IMR-90 (cell line): ENCODE measurements around the gene FAM53B. TPM values are rescaled to one million over a fixed set of nuclear protein-coding genes. Genes with fewer than 3 reads are reported as not detected.

ENCODE experiments used
- ATAC-seq: fragments of 200-7000 bp; cut with Tn5 transposase; 2 replicates; pipeline ENCODE4 v1.9.1; 2020; ENCODE audit warnings: low read depth, mild to moderate bottlenecking, moderate library complexity
- BruUV-seq: library from RNA; stranded (reverse); fragments of 400-500 nt; replicated peaks from 2 replicates; lab custom pipeline; 2021; lab: Mats Ljungman, UMichigan
- CTCF ChIA-PET: fragments of 300-600 bp; formaldehyde crosslinking; extraction: SDS; loops from one replicate; lab custom pipeline; 2021; ENCODE audit warnings: antibody characterized with exemption; lab: Yijun Ruan, JAX
- POLR2A ChIA-PET: fragments of 300-600 bp; sonication (Branson Sonifier 250); formaldehyde crosslinking; loops from one replicate; lab custom pipeline; 2022; ENCODE audit warnings: antibody characterized with exemption; ENCODE audit not compliant: unreplicated experiment; lab: Charles Lee
- DNase-seq: peaks from one replicate; pipeline ENCODE4 v3.0.0; 2013
- H2AFZ ChIP-seq: replicated peaks from 2 replicates; pipeline ENCODE3; 2013; ENCODE audit warnings: low read length, mild to moderate bottlenecking; ENCODE audit not compliant: poor library complexity
- H2AK5ac ChIP-seq: 2 replicates; pipeline ENCODE4 v1.6.1; 2013; ENCODE audit warnings: low read depth, low read length, inconsistent platforms
- H2AK9ac ChIP-seq: replicated peaks from 2 replicates; pipeline ENCODE3; 2013; ENCODE audit warnings: mild to moderate bottlenecking, low read depth, low read length, moderate library complexity; ENCODE audit not compliant: poor library complexity
- H2BK120ac ChIP-seq: 2 replicates; pipeline ENCODE4 v1.6.1; 2013; ENCODE audit warnings: low read depth, low read length, inconsistent platforms
- H2BK15ac ChIP-seq: 3 replicates; pipeline ENCODE4 v1.6.1; 2013; ENCODE audit warnings: low read depth, low read length, inconsistent platforms
- H2BK20ac ChIP-seq: 2 replicates; pipeline ENCODE4 v1.6.1; 2013; ENCODE audit warnings: low read depth, mild to moderate bottlenecking, inconsistent platforms, low read length, moderate library complexity
- H2BK5ac ChIP-seq: 2 replicates; pipeline ENCODE4 v1.6.1; 2013; ENCODE audit warnings: mild to moderate bottlenecking, low read depth, low read length, inconsistent platforms; ENCODE audit not compliant: poor library complexity, severe bottlenecking
- H3K14ac ChIP-seq: replicated peaks from 2 replicates; pipeline ENCODE4 v1.6.1; 2013; ENCODE audit warnings: low read depth, low read length, inconsistent platforms
- H3K18ac ChIP-seq: 2 replicates; pipeline ENCODE4 v1.6.1; 2013; ENCODE audit warnings: low read depth, low read length, control low read depth
- H3K23ac ChIP-seq: 2 replicates; pipeline ENCODE4 v1.6.1; 2013; ENCODE audit warnings: low read depth, low read length, inconsistent platforms
- H3K27ac ChIP-seq: 2 replicates; pipeline ENCODE4 v1.5.1; 2013; ENCODE audit warnings: mild to moderate bottlenecking, control low read depth, low read length; ENCODE audit not compliant: insufficient read depth
- H3K27me3 ChIP-seq: 2 replicates; pipeline ENCODE4 v1.6.1; 2013; ENCODE audit warnings: low read length; ENCODE audit not compliant: control insufficient read depth, insufficient read depth
- H3K36me3 ChIP-seq: 2 replicates; pipeline ENCODE4 v1.6.1; 2013; ENCODE audit warnings: low read length, mixed read lengths; ENCODE audit not compliant: control insufficient read depth, insufficient read depth
- H3K4ac ChIP-seq: 2 replicates; pipeline ENCODE4 v1.6.1; 2013; ENCODE audit warnings: low read depth, low read length, inconsistent platforms
- H3K4me1 ChIP-seq: 2 replicates; pipeline ENCODE4 v1.6.1; 2013; ENCODE audit warnings: low read length, mixed read lengths; ENCODE audit not compliant: control insufficient read depth, insufficient read depth
- H3K4me2 ChIP-seq: 2 replicates; pipeline ENCODE4 v1.6.1; 2013; ENCODE audit warnings: low read depth, mild to moderate bottlenecking, control low read depth, low read length, moderate library complexity
- H3K4me3 ChIP-seq: 2 replicates; pipeline ENCODE4 v1.5.1; 2013; ENCODE audit warnings: low read depth, mild to moderate bottlenecking, control low read depth, low read length, moderate library complexity; ENCODE audit not compliant: insufficient read depth
- H3K56ac ChIP-seq: 2 replicates; pipeline ENCODE4 v1.6.1; 2013; ENCODE audit warnings: low read length, inconsistent platforms; ENCODE audit not compliant: insufficient read depth; ENCODE audit errors: extremely low read depth
- H3K79me1 ChIP-seq, 2 experiments: 2 replicates each; pipeline ENCODE4 v1.6.1; 2013; ENCODE audit warnings: low read length in 2 of 2, inconsistent platforms in 1 of 2, low read depth in 1 of 2
- H3K9ac ChIP-seq: 2 replicates; pipeline ENCODE4 v1.6.1; 2013; ENCODE audit warnings: low read depth, low read length, control low read depth
- H3K9me1 ChIP-seq: 2 replicates; pipeline ENCODE4 v1.6.1; 2013; ENCODE audit warnings: low read length, inconsistent platforms; ENCODE audit not compliant: insufficient read depth
- H3K9me3 ChIP-seq: 2 replicates; pipeline ENCODE4 v1.6.1; 2013; ENCODE audit warnings: low read length; ENCODE audit not compliant: control insufficient read depth, insufficient read depth
- H4K20me1 ChIP-seq: 2 replicates; pipeline ENCODE4 v1.6.1; 2013; ENCODE audit warnings: low read length, inconsistent platforms; ENCODE audit not compliant: insufficient read depth
- H4K5ac ChIP-seq: 2 replicates; pipeline ENCODE4 v1.6.1; 2013; ENCODE audit warnings: mild to moderate bottlenecking, low read depth, low read length, control low read depth
- H4K8ac ChIP-seq, 2 experiments: 2 replicates each; pipeline ENCODE4 v1.6.1; 2013; ENCODE audit warnings: low read depth in 2 of 2, low read length in 2 of 2, control low read depth in 1 of 2, inconsistent platforms in 1 of 2
- H4K91ac ChIP-seq: 2 replicates; pipeline ENCODE4 v1.6.1; 2013; ENCODE audit warnings: low read depth, low read length, inconsistent platforms; ENCODE audit not compliant: insufficient read depth
- BHLHE40 ChIP-seq: fragments of 150-350 bp; IDR thresholded peaks from 2 replicates; pipeline ENCODE4 v1.6.1; 2016; ENCODE audit warnings: mild to moderate bottlenecking, low read depth, low read length
- CEBPB ChIP-seq: IDR thresholded peaks from 2 replicates; pipeline ENCODE4 v1.6.1; 2012; ENCODE audit warnings: low read depth, low read length, improper control_type of control experiment
- CTCF ChIP-seq: conservative IDR thresholded peaks from 2 replicates; pipeline ENCODE4 v1.5.1; 2012; ENCODE audit warnings: mild to moderate bottlenecking, low read depth, low read length, improper control_type of control experiment
- ELK1 ChIP-seq: fragments of 150-350 bp; IDR thresholded peaks from 2 replicates; pipeline ENCODE4 v1.6.1; 2016; ENCODE audit warnings: low read depth, mild to moderate bottlenecking, low read length, moderate library complexity, borderline replicate concordance
- FOS ChIP-seq: fragments of 150-350 bp; IDR thresholded peaks from 2 replicates; pipeline ENCODE4 v1.6.1; 2016; ENCODE audit warnings: low read depth, low read length
- MAFK ChIP-seq: IDR thresholded peaks from 2 replicates; pipeline ENCODE4 v1.6.1; 2012; ENCODE audit warnings: low read depth, low read length, improper control_type of control experiment
- MXI1 ChIP-seq: IDR thresholded peaks from 2 replicates; pipeline ENCODE4 v1.6.1; 2012; ENCODE audit warnings: low read depth, mild to moderate bottlenecking, low read length, moderate library complexity, borderline replicate concordance
- NFE2L2 ChIP-seq: fragments of 150-350 bp; IDR thresholded peaks from 2 replicates; pipeline ENCODE4 v1.6.1; 2016; ENCODE audit warnings: low read depth, mild to moderate bottlenecking, low read length
- POLR2A ChIP-seq: IDR thresholded peaks from 2 replicates; pipeline ENCODE4 v1.6.1; 2012; ENCODE audit warnings: mild to moderate bottlenecking, low read depth, low read length
- RAD21 ChIP-seq: IDR thresholded peaks from 2 replicates; pipeline ENCODE4 v1.6.1; 2012; ENCODE audit warnings: low read length, improper control_type of control experiment
- RCOR1 ChIP-seq: IDR thresholded peaks from 2 replicates; pipeline ENCODE4 v1.6.1; 2012; ENCODE audit warnings: mild to moderate bottlenecking, low read length, improper control_type of control experiment; ENCODE audit not compliant: insufficient replicate concordance
- SMC3 ChIP-seq: fragments of 150-350 bp; IDR thresholded peaks from 2 replicates; pipeline ENCODE4 v1.6.1; 2016; ENCODE audit warnings: low read depth, mild to moderate bottlenecking, antibody characterized with exemption, low read length, moderate library complexity
- USF2 ChIP-seq: fragments of 150-350 bp; IDR thresholded peaks from 2 replicates; pipeline ENCODE4 v1.6.1; 2017; ENCODE audit warnings: mild to moderate bottlenecking, antibody characterized with exemption, low read length, low read depth
- WGBS, 2 experiments: methylation state at CpG; one replicate each; pipeline versions ENCODE4 v1.1.5 to v1.1.7; 2013; ENCODE audit warnings: missing lambda C conversion rate in 2 of 2; ENCODE audit not compliant: insufficient read length in 1 of 2; ENCODE audit errors: extremely low coverage in 2 of 2; 5-methylcytosine and 5-hydroxymethylcytosine counted together
- dilution Hi-C: fragments of 300-500 bp; cut with HindIII; formaldehyde crosslinking; loops from one replicate; pipeline ENCODE4 v1.14.3; 2018; ENCODE audit warnings: low sequenced_read_pairs; ENCODE audit not compliant: unreplicated experiment
- in situ Hi-C: fragments of 300-500 bp; cut with MboI; formaldehyde crosslinking; loops from 3 replicates; pipeline ENCODE4 v1.14.3; 2019; ENCODE audit warnings: low sequenced_read_pairs, inconsistent platforms, mixed read lengths
- intact Hi-C: fragments of 100-400 bp; cut with micrococcal nuclease; formaldehyde crosslinking; loops from 2 replicates; pipeline ENCODE4 v1.10.0; 2022
- polyA plus RNA-seq, 3 experiments: library from polyadenylated mRNA; depleted of rRNA; stranded (reverse); fragments of >200 nt; gene quantifications; 2 replicates each; pipeline ENCODE4 v1.2.3, GENCODE V29; 2012; ENCODE audit warnings: low replicate concordance in 1 of 3
- total RNA-seq: library from RNA; depleted of rRNA; stranded (reverse); fragments of >200 nt; gene quantifications from 2 replicates; pipeline ENCODE4 v1.2.3, GENCODE V29; 2012

FAM53B gene
- total and polyA plus RNA-seq, 2 of the 4 experiments (the other 2 are of a cell fraction): 3.8 to 5.7 TPM

- TF ChIP-seq CEBPB: no peak
Observed at GRCh38 chr10:124612611-124613498, 131.3 kb downstream of the FAM53B start (continued).

- ATAC-seq (no peak), DNase-seq (no peak)
- H3K4me2 ChIP-seq: no peak overlapping the region
- H2AFZ ChIP-seq: no peak overlapping the region
- H2BK20ac ChIP-seq: no peak overlapping the region
- no peak overlapping the region for H3K4ac ChIP-seq
- no peak overlapping the region for H3K14ac ChIP-seq
- no peak overlapping the region for H2AK5ac ChIP-seq
- no peak overlapping the region for H2BK5ac ChIP-seq
- H3K27me3 ChIP-seq: no peaks in the 10 kb centered on the region
- H3K4me3 ChIP-seq: no peak overlapping the region
- no peak overlapping the region for H2BK15ac ChIP-seq
- no peaks in the 10 kb centered on the region; the same call in 1 of the 2 replicates for H4K20me1 ChIP-seq
- no TSS peak for BruUV-seq
- CTCF ChIA-PET: no interaction called here
- no peak overlapping the region for H3K9ac ChIP-seq
- no peaks in the 10 kb centered on the region for H3K4me1 ChIP-seq
- no peak overlapping the region for H2AK9ac ChIP-seq
- in situ Hi-C loops: no loop called here
- no peak for TF ChIP-seq SMC3
- no peak for TF ChIP-seq CTCF
- TF ChIP-seq ELK1: no peak
- no peak for TF ChIP-seq RAD21
- TF ChIP-seq MAFK: no peak
- no peak for TF ChIP-seq USF2
- no peak for TF ChIP-seq MXI1
- TF ChIP-seq BHLHE40: no peak
- no peak for TF ChIP-seq CEBPB
- no peak for TF ChIP-seq FOS
- TF ChIP-seq POLR2A: no peak
- no peak for TF ChIP-seq RCOR1
- no peak for TF ChIP-seq NFE2L2
- WGBS, 2 experiments: 71% methylated on average over 4 of the region's 11 CpGs; no CpG with 5 or more reads in 1 of the 2 experiments
- no peaks in the 10 kb centered on the region for H3K9me1 ChIP-seq
- no peak overlapping the region for H3K27ac ChIP-seq
- POLR2A ChIA-PET: no interaction called here
- H2BK120ac ChIP-seq: no peak overlapping the region
- H3K56ac ChIP-seq: no peak overlapping the region
- H3K36me3 ChIP-seq: no peaks in the 10 kb centered on the region
- no peaks in the 10 kb centered on the region for H3K9me3 ChIP-seq
- H3K18ac ChIP-seq: no peak overlapping the region
- no peak overlapping the region for H3K23ac ChIP-seq
- dilution Hi-C loops: no loop called here
- H3K79me1 ChIP-seq: no peaks in the 10 kb centered on the region
- intact Hi-C loops: no loop called here
- H4K8ac ChIP-seq: no peak overlapping the region
- no peak overlapping the region for H4K5ac ChIP-seq
- H4K91ac ChIP-seq: no peak overlapping the region
Observed at GRCh38 chr10:124611738-124612137, 132.4 kb downstream of the FAM53B start.
